Kidney epithelial cell (primary cell): ENCODE measurements around the gene SIGLEC12. TPM values are rescaled to one million over a fixed set of nuclear protein-coding genes. Genes with fewer than 3 reads are reported as not detected.

ENCODE experiments used
- DNase-seq: peaks from one replicate; pipeline ENCODE4 v3.0.0-alpha.2; 2010; ENCODE audit warnings: low read depth
- H3K27me3 ChIP-seq: 2 replicates; pipeline ENCODE4 v1.6.0; 2011; ENCODE audit warnings: low read length; ENCODE audit not compliant: control insufficient read depth, insufficient read depth
- H3K36me3 ChIP-seq: 2 replicates; pipeline ENCODE4 v1.5.1; 2011; ENCODE audit warnings: low read length; ENCODE audit not compliant: control insufficient read depth, insufficient read depth
- H3K4me3 ChIP-seq: 2 replicates; pipeline ENCODE4 v1.5.1; 2011; ENCODE audit warnings: low read depth, mild to moderate bottlenecking, control low read depth, low read length
- CTCF ChIP-seq: IDR thresholded peaks from 2 replicates; pipeline ENCODE4 v1.5.1; 2011; ENCODE audit warnings: mild to moderate bottlenecking, moderate library complexity, low read length, control low read depth, inconsistent platforms; ENCODE audit not compliant: insufficient read depth, poor library complexity, severe bottlenecking
- total RNA-seq: library from RNA; depleted of rRNA; stranded (reverse); fragments of >200 nt; gene quantifications from 2 replicates; pipeline ENCODE4 v1.2.3, GENCODE V29; 2015

SIGLEC12 gene
- total RNA-seq, 1 donor from 2014 or later = not detected

- no peak overlapping the region for H3K4me3 ChIP-seq
- H3K27me3 ChIP-seq = no peaks in the 10 kb centered on the region
- TF ChIP-seq CTCF = no peak
- H3K36me3 ChIP-seq = no peaks in the 10 kb centered on the region
- no peak for DNase-seq
Observed at GRCh38 chr19:51476164-51476563, 25.4 kb downstream of the SIGLEC12 start.

GRCh38 chr19:51473009-51473707 is 28.4 kb downstream of the SIGLEC12 start:
- peak; percentile 4 for DNase-seq
- H3K36me3 ChIP-seq = no peaks in the 10 kb centered on the region
- TF ChIP-seq CTCF = peak; percentile 74
- H3K4me3 ChIP-seq = no peak overlapping the region
- H3K27me3 ChIP-seq = no peaks in the 10 kb centered on the region

GRCh38 chr19:51472607-51473006 is 29.0 kb downstream of the SIGLEC12 start:
- TF ChIP-seq CTCF = no peak
- no peak overlapping the region for H3K4me3 ChIP-seq
- no peaks in the 10 kb centered on the region for H3K27me3 ChIP-seq
- DNase-seq = no peak
- H3K36me3 ChIP-seq = no peaks in the 10 kb centered on the region

GRCh38 chr19:51471527-51471926 is 30.1 kb downstream of the SIGLEC12 start:
- no peak for DNase-seq
- no peaks in the 10 kb centered on the region for H3K36me3 ChIP-seq
- no peak for TF ChIP-seq CTCF
- no peaks in the 10 kb centered on the region for H3K27me3 ChIP-seq
- no peak overlapping the region for H3K4me3 ChIP-seq

- no peak for TF ChIP-seq CTCF
- Histone ChIP-seq H3K36me3 (no peaks in the 10 kb centered on the region), H3K4me3 (no peak overlapping the region), H3K27me3 (no peaks in the 10 kb centered on the region)
- DNase-seq = no peak
Observed at GRCh38 chr19:51470966-51471365, 30.6 kb downstream of the SIGLEC12 start.

- DNase-seq = no peak
- Histone ChIP-seq H3K36me3 (no peaks in the 10 kb centered on the region), H3K27me3 (no peaks in the 10 kb centered on the region), H3K4me3 (no peak overlapping the region)
- no peak for TF ChIP-seq CTCF
Observed at GRCh38 chr19:51469629-51470028, 32.0 kb downstream of the SIGLEC12 start.
